GM19397 (cell line): Measurements from ENCODE around the gene CAMTA2.
"Not testable (repeated sequence)": the region's sequence is repeated elsewhere in the genome, so short reads cannot be mapped to it uniquely, and the experiment has no call there.

Experiments used
- ATAC-seq: cut with Tn5 transposase; IDR thresholded peaks from one replicate; pipeline ENCODE4 v1.9.1; 2021; ENCODE audit warnings: mild to moderate bottlenecking, moderate library complexity; ENCODE audit not compliant: unreplicated experiment

CAMTA2 gene

DNA sequence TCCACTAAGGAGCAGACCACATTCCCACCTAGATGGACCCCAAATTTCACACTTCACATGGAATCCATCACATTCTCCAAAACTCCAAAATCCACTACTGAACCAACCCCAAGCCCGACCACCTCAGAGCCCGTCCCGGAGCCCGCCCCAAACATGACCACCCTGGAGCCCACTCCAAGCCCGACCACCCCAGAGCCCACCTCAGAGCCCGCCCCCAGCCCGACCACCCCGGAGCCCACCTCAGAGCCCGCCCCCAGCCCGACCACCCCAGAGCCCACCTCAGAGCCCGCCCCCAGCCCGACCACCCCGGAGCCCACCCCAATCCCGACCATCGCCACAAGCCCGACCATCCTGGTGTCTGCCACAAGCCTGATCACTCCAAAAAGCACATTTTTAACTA is 53.8 kb downstream of the CAMTA2 start:
- ATAC-seq: no peak

DNA sequence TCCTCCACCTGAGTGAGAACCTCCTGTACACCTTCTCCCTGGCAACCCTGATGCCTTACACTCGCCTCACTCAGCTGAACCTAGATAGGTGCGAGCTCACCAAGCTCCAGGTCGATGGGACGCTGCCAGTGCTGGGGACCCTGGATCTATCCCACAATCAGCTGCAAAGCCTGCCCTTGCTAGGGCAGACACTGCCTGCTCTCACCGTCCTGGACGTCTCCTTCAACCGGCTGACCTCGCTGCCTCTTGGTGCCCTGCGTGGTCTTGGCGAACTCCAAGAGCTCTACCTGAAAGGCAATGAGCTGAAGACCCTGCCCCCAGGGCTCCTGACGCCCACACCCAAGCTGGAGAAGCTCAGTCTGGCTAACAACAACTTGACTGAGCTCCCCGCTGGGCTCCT is 54.7 kb downstream of the CAMTA2 start:
- no peak for ATAC-seq

DNA sequence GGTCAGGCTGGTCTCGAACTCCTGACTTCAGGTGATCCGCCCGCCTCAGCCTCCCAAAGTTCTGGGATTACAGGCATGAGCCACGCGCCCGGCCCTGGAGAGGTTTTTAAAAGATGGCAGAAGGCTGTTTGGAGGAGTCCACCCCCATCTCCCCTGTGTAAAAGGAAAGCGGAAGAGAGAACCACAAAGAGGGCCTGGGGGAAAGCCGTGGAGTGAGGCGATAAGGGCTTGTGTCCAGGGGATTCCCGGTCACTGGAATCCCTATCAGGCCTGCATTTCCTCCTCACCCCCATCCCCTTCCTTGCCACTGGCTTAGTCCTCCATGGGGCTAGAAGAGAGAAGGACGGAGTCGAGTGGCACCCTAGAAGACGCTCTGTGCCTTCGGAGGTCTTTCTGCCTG is 55.5 kb downstream of the CAMTA2 start, which contains the start of gene GP1BA:
Gene GP1BA (plus strand): TSS at position 315 of the 400 bp plus-strand sequence. CDS start 328 bp downstream, outside the sequence.
- ATAC-seq: no peak

DNA sequence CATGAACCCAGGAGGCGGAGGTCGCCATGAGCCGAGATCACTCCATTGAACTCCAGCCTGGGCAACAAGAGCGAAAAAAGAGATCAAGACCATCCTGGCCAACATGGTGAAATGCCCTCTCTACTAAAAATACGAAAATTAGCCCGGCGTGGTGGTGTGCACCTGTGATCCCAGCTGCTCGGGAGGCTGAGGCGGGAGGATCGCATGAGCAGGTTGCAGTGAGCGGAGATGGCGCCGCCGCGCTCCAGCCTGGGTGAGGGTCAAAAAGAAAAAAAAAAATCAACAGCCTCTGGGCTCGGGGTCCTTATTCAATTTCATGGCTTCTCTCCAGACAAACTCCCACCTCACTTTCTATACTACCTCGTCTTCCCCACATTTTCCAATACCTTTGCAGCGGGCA is 58.6 kb downstream of the CAMTA2 start:
- no peak for ATAC-seq

GRCh38 chr17:4926577-4927335 is 60.7 kb downstream of the CAMTA2 start:
- ATAC-seq: not testable (repeated sequence)

- no peak for ATAC-seq
These were observed 66.2 kb downstream of the CAMTA2 start for GRCh38 chr17:4921320-4921719.

DNA sequence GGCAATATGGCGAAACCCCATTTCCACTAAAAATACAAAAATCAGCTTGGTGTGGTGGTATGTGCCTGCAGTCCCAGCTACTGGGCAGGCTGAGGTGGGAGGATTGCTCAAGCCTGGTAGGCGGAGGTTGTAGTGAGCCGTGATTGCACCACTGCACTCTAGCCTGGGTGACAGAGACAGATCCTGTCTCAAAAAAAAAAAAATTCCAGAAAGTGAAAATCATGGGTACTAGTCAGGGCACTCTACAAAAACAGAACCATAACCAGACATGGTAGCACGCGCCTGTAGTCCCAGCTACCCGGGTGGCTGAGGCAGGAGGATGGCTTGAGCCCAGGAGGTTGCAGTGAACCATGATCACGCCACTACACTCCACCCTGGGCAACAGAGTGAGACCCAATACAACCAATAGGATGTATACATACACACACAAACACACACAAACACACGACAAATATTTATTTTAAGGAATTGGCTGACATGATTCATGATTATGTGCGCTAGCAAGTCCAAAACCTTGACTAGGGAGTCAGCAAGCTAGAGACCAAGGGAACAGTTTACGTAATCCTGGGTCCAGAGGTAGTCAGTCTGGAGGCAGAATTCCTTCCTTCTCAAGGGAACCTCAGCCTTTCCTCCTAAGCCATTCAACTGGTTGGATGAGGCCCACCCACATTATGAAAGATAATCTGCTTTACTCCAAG is 67.0 kb downstream of the CAMTA2 start:
- ATAC-seq: no peak

GRCh38 chr17:4919511-4920047 is 67.9 kb downstream of the CAMTA2 start:
- ATAC-seq: no peak
